Endothelial cell of umbilical vein (primary cell): ENCODE results near the gene CDIPT. TPM values are rescaled to one million over a fixed set of nuclear protein-coding genes. Genes with fewer than 3 reads are reported as not detected.

Experiments used
- BruUV-seq: library from RNA; stranded (reverse); fragments of 400-500 nt; replicated peaks from 2 replicates; lab custom pipeline; 2021; lab: Mats Ljungman, UMichigan
- CTCF ChIA-PET: fragments of 300-600, 350-600 bp; sonication (Branson Sonifier 250); formaldehyde crosslinking; loops from one replicate; lab custom pipeline; 2021; ENCODE audit warnings: antibody characterized with exemption, inconsistent platforms; lab: Charles Lee
- POLR2A ChIA-PET: fragments of 300-600, 350-600 bp; sonication (Branson Sonifier 250); formaldehyde crosslinking; loops from one replicate; lab custom pipeline; 2021; ENCODE audit warnings: antibody characterized with exemption, inconsistent platforms; lab: Charles Lee
- DNase-seq: peaks from one replicate; pipeline ENCODE4 v3.0.0-alpha.2; 2011; ENCODE audit warnings: low read depth, low spot score
- FAIRE-seq: peaks from 2 replicates; lab custom pipeline; 2011; peaks lifted over from hg19 to GRCh38; lab: Jason Lieb, UNC
- H2AFZ ChIP-seq: 2 replicates; pipeline ENCODE4 v1.6.0; 2012; ENCODE audit warnings: low read depth, low read length, control low read depth, inconsistent platforms
- H3K27ac ChIP-seq: 2 replicates; pipeline ENCODE4 v1.5.1; 2011; ENCODE audit warnings: low read depth, mild to moderate bottlenecking, control low read depth, low read length, moderate library complexity; ENCODE audit not compliant: insufficient read depth
- H3K27me3 ChIP-seq, 2 experiments: 2 replicates each; pipeline versions ENCODE4 v1.6.0 to v1.6.1; 2011; ENCODE audit warnings: low read length in 2 of 2, mixed read lengths in 1 of 2; ENCODE audit not compliant: control insufficient read depth in 2 of 2, insufficient read depth in 2 of 2
- H3K36me3 ChIP-seq, 2 experiments: 2 replicates in 1 of 2; 3 replicates in 1 of 2; pipeline ENCODE4 v1.5.1; 2011; ENCODE audit warnings: low read length in 2 of 2, mild to moderate bottlenecking in 1 of 2, moderate library complexity in 1 of 2; ENCODE audit not compliant: control insufficient read depth in 2 of 2, insufficient read depth in 2 of 2; ENCODE audit errors: extremely low read depth in 1 of 2
- H3K4me1 ChIP-seq: 3 replicates; pipeline ENCODE4 v1.5.1; 2011; ENCODE audit warnings: mild to moderate bottlenecking, low read length; ENCODE audit not compliant: control insufficient read depth, insufficient read depth; ENCODE audit errors: extremely low read depth
- H3K4me2 ChIP-seq: 2 replicates; pipeline ENCODE4 v1.6.1; 2011; ENCODE audit warnings: low read length, control low read depth, mixed read lengths; ENCODE audit not compliant: insufficient read depth
- H3K4me3 ChIP-seq, 3 experiments: fragments of 200-600 bp in 1 of 3; sonication (generic), shearing (Covaris generic) in 1 of 3; replicated peaks in 1 of 3; 2 replicates each; pipeline ENCODE4 v1.5.1; 2011 to 2016; ENCODE audit warnings: control low read depth in 3 of 3, low read length in 3 of 3, mild to moderate bottlenecking in 2 of 3, inconsistent platforms in 1 of 3, low read depth in 1 of 3, moderate library complexity in 1 of 3; ENCODE audit not compliant: insufficient read depth in 1 of 3
- H3K79me2 ChIP-seq: 2 replicates; pipeline ENCODE4 v1.6.0; 2012; ENCODE audit warnings: low read length, inconsistent platforms; ENCODE audit not compliant: control insufficient read depth, insufficient read depth
- H3K9ac ChIP-seq: replicated peaks from 2 replicates; pipeline ENCODE3; 2011; ENCODE audit warnings: low read length, control low read depth; ENCODE audit not compliant: insufficient read depth; ENCODE audit errors: extremely low read depth
- H3K9me1 ChIP-seq: replicated peaks from 3 replicates; pipeline ENCODE4 v1.6.0; 2011; ENCODE audit warnings: mild to moderate bottlenecking, low read length; ENCODE audit not compliant: control insufficient read depth, insufficient read depth; ENCODE audit errors: extremely low read depth
- H3K9me3 ChIP-seq: replicated peaks from 2 replicates; pipeline ENCODE4 v1.5.1; 2012; ENCODE audit warnings: low read length, inconsistent platforms; ENCODE audit not compliant: control insufficient read depth, insufficient read depth
- H4K20me1 ChIP-seq: replicated peaks from 2 replicates; pipeline ENCODE3; 2011; ENCODE audit warnings: mild to moderate bottlenecking, low read length; ENCODE audit not compliant: control insufficient read depth, insufficient read depth; ENCODE audit errors: extremely low read depth
- CTCF ChIP-seq, 2 donors: IDR thresholded peaks; 1 replicate in 1 of 2; 2 replicates in 1 of 2; pipeline ENCODE4 v1.5.1; 2011; ENCODE audit warnings: low read length in 2 of 2, mild to moderate bottlenecking in 2 of 2, moderate library complexity in 2 of 2, control low read depth in 1 of 2, inconsistent platforms in 1 of 2, low read depth in 1 of 2; ENCODE audit not compliant: insufficient read depth in 1 of 2; ENCODE audit errors: extremely low read depth in 1 of 2
- EZH2 ChIP-seq: IDR thresholded peaks from 2 replicates; pipeline ENCODE4 v1.6.1; 2012; ENCODE audit warnings: borderline replicate concordance, low read depth, mild to moderate bottlenecking, moderate library complexity, low read length, inconsistent platforms; ENCODE audit not compliant: severe bottlenecking
- FOS ChIP-seq: IDR thresholded peaks from 2 replicates; pipeline ENCODE4 v1.6.1; 2011; ENCODE audit warnings: mild to moderate bottlenecking, low read length, moderate library complexity, borderline replicate concordance; ENCODE audit not compliant: insufficient read depth
- GATA2 ChIP-seq: IDR thresholded peaks from 2 replicates; pipeline ENCODE4 v1.7.0; 2011; ENCODE audit warnings: low read depth, mild to moderate bottlenecking, moderate library complexity, mixed read lengths, low read length; ENCODE audit not compliant: insufficient read length, insufficient read depth
- JUN ChIP-seq: IDR thresholded peaks from 2 replicates; pipeline ENCODE4 v1.6.1; 2011; ENCODE audit warnings: borderline replicate concordance, low read depth; ENCODE audit not compliant: insufficient read length, insufficient read depth
- MAX ChIP-seq: IDR thresholded peaks from 2 replicates; pipeline ENCODE4 v1.6.1; 2011; ENCODE audit not compliant: insufficient read depth, insufficient read length
- MYC ChIP-seq: IDR thresholded peaks from one replicate; pipeline ENCODE4 v1.6.1; 2011; ENCODE audit warnings: mild to moderate bottlenecking, low read depth, low read length
- POLR2A ChIP-seq: IDR thresholded peaks from 2 replicates; pipeline ENCODE4 v1.6.1; 2012; ENCODE audit warnings: low read depth, mild to moderate bottlenecking, control low read depth, low read length
- POLR2AphosphoS5 ChIP-seq: IDR thresholded peaks from 2 replicates; pipeline ENCODE4 v1.6.1; 2012; ENCODE audit warnings: low read depth, mild to moderate bottlenecking, control low read depth, low read length, moderate library complexity; ENCODE audit not compliant: insufficient read depth
- dilution Hi-C: fragments of 300-500 bp; cut with MboI; formaldehyde crosslinking; loops from one replicate; pipeline ENCODE4 v1.15.0; 2019; ENCODE audit warnings: low sequenced_read_pairs; ENCODE audit not compliant: extremely low pct_ligation_motif_present
- intact Hi-C: fragments of 100-400 bp; cut with micrococcal nuclease; formaldehyde crosslinking; loops from one replicate; pipeline ENCODE4 v1.10.0; 2022
- polyA plus RNA-seq, 4 experiments: library from polyadenylated mRNA; depleted of rRNA in 3 of 4; stranded (reverse) in 3 of 4; unstranded in 1 of 4; fragments of >200 nt; gene quantifications; 2 replicates each; pipeline versions ENCODE4 v1.2.1 to v1.2.3, GENCODE V29; 2011 to 2012; ENCODE audit warnings: missing spikeins in 1 of 4
- total RNA-seq: library from RNA; stranded (reverse); gene quantifications from 2 replicates; pipeline ENCODE4 v1.2.3, GENCODE V29; 2021

Gene CDIPT
- total and polyA plus RNA-seq, 2 donors (not counting 3 experiments of a cell fraction or from before 2014, with no cell fraction given): 68.7 to 161 TPM

- H4K20me1 ChIP-seq: no peaks in the 10 kb centered on the region
- H2AFZ ChIP-seq: no peak overlapping the region
- no TSS peak for BruUV-seq
- no peaks in the 10 kb centered on the region for H3K27me3 ChIP-seq
- H3K27ac ChIP-seq: no peak overlapping the region
- no peaks in the 10 kb centered on the region for H3K9me1 ChIP-seq
- intact Hi-C loops (no loop called here), dilution Hi-C loops (no loop called here)
- TF ChIP-seq EZH2: no peak
- no peak for TF ChIP-seq CTCF (IDR thresholded peaks at IDR 0.05; ENCODE audit: extremely low read depth in 1 of 2, insufficient read depth in 1 of 2, low read depth in 1 of 2, low read length in 2 of 2)
- no peak for TF ChIP-seq POLR2AphosphoS5
- no peak for TF ChIP-seq POLR2A
- TF ChIP-seq MYC: no peak
- TF ChIP-seq MAX: no peak
- no peak for TF ChIP-seq FOS
- TF ChIP-seq GATA2: no peak
- no peak for TF ChIP-seq JUN
- peaks cover 0 to 11% of the 10 kb centered on the region in 2 experiments for H3K36me3 ChIP-seq
- no peak for FAIRE-seq
- no peaks in the 10 kb centered on the region for H3K9me3 ChIP-seq
- H3K4me3 ChIP-seq: no peak overlapping the region
- POLR2A ChIA-PET: no interaction called here
- no peak for DNase-seq
- no peak overlapping the region for H3K9ac ChIP-seq
- no peak overlapping the region for H3K4me2 ChIP-seq
- H3K4me1 ChIP-seq: peaks cover 43% of the 10 kb centered on the region
- peaks cover 22% of the 10 kb centered on the region for H3K79me2 ChIP-seq
- CTCF ChIA-PET: no interaction called here
Measured at GRCh38 chr16:29813644-29814562, 49.1 kb downstream of the CDIPT start.
